ENCODE measurements around the gene ADCK1. TPM values are rescaled to one million over a fixed set of nuclear protein-coding genes. Genes with fewer than 3 reads are reported as not detected.

Gene ADCK1
- polyA plus RNA-seq, 3 donors, result 3.7 to 33.0 (median 5.4) TPM

DNA sequence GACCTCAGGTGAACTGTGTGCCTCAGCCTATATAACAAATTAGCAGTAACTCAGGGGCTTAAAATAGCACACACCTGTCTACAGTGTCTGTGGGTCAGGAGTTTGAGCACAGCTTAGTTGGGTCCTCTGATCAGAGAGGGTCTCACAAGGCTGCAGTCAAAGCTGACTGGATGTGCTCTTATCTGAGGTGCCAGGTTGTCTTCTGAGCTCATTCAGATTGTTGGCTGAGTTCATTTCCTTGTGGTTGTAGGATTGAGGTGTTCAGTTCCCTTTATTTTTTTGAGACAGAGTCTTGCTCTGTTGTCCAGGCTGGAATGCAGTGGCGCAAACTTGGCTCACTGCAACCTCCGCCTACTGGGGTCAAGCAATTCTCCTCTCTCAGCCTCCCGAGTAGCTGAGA, 164.7 kb downstream of the ADCK1 start:
- Histone ChIP-seq H3K27ac (ENCODE audit: low read depth in 1 of 2, low read length in 2 of 2) (no peak overlapping the region), H2AFZ (ENCODE audit: insufficient read depth, low read depth, low read length, poor library complexity, severe bottlenecking) (no peak overlapping the region), H3K36me3 (replicated peaks in 1 of 2; ENCODE audit: control insufficient read depth in 1 of 2, insufficient read depth in 2 of 2, low read length in 2 of 2) (no peaks in the 10 kb centered on the region), H3K79me2 (ENCODE audit: insufficient read depth, low read length) (no peaks in the 10 kb centered on the region), H3K4me1 (ENCODE audit: control insufficient read depth in 1 of 2, insufficient read depth in 2 of 2, low read length in 2 of 2) (peaks cover 0 to 10% of the 10 kb centered on the region in 2 donors), H3K9me3 (replicated peaks in 1 of 2; ENCODE audit: control insufficient read depth in 1 of 2, insufficient read depth in 1 of 2, low read length in 2 of 2) (no peaks in the 10 kb centered on the region), H4K20me1 (ENCODE audit: insufficient read depth, low read length) (no peaks in the 10 kb centered on the region), H3K9ac (ENCODE audit: insufficient read depth, low read length, poor library complexity, severe bottlenecking) (no peak overlapping the region), H3K27me3 (ENCODE audit: control insufficient read depth in 2 of 2, insufficient read depth in 2 of 2, low read length in 2 of 2) (peaks cover 0 to 8% of the 10 kb centered on the region in 2 donors), H3K4me3 (replicated peaks in 1 of 3; ENCODE audit: low read depth in 2 of 3, low read length in 3 of 3) (no peak overlapping the region), H3K4me2 (replicated peaks; ENCODE audit: extremely low read depth, low read length, poor library complexity, severe bottlenecking) (no peak overlapping the region)
- peaks cover 0 to 10% (median 2%) of the 10 kb centered on the region in 7 donors for H3K9me3 Mint-ChIP-seq
- H3K4me1 Mint-ChIP-seq, result peaks cover 7% of the 10 kb centered on the region
- peaks cover 6 to 15% (median 7%) of the 10 kb centered on the region in 3 donors for H3K27me3 Mint-ChIP-seq (ENCODE audit: low read depth in 3 of 3)
- H3K36me3 Mint-ChIP-seq, result no peaks in the 10 kb centered on the region
- no peak overlapping the region for H3K4me3 Mint-ChIP-seq
- no peak for DNase-seq
- TF ChIP-seq, protein P1, sequence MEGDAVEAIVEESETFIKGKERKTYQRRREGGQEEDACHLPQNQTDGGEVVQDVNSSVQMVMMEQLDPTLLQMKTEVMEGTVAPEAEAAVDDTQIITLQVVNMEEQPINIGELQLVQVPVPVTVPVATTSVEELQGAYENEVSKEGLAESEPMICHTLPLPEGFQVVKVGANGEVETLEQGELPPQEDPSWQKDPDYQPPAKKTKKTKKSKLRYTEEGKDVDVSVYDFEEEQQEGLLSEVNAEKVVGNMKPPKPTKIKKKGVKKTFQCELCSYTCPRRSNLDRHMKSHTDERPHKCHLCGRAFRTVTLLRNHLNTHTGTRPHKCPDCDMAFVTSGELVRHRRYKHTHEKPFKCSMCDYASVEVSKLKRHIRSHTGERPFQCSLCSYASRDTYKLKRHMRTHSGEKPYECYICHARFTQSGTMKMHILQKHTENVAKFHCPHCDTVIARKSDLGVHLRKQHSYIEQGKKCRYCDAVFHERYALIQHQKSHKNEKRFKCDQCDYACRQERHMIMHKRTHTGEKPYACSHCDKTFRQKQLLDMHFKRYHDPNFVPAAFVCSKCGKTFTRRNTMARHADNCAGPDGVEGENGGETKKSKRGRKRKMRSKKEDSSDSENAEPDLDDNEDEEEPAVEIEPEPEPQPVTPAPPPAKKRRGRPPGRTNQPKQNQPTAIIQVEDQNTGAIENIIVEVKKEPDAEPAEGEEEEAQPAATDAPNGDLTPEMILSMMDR (IDR thresholded peaks at IDR 0.05), result no peak
- WGBS (ENCODE audit: insufficient coverage), result 90% methylated on average over 3 of the region's 3 CpGs
- no peak overlapping the region for H3K27ac Mint-ChIP-seq
- intact Hi-C loops (cut with micrococcal nuclease), result no loop called here

DNA sequence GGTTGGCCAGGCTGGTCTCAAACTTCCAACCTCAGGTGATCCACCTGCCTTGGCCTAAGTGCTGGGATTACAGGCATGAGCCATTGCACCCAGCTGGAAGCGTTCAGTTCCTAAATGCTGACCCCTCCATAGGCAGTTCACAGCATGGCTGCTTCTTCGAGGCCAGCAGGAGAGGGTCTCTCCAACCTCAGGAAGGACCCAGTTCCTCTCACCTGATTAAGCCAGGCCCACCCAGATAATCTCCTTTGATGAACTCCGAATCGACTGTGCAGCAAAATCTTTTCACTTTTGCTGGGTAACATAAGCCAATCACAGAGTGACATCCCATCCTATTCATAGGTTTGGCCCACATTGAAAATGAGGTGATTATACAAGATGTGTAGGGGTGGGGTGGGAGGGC, 165.1 kb downstream of the ADCK1 start:
- no peaks in the 10 kb centered on the region for H4K20me1 ChIP-seq (ENCODE audit: insufficient read depth, low read length)
- peaks cover 7% of the 10 kb centered on the region for H3K4me1 Mint-ChIP-seq

More for the DNA sequence above, 165.1 kb downstream of the ADCK1 start:
- H3K36me3 ChIP-seq (replicated peaks in 1 of 2; ENCODE audit: control insufficient read depth in 1 of 2, insufficient read depth in 2 of 2, low read length in 2 of 2), result no peaks in the 10 kb centered on the region
- no peak overlapping the region for H2AFZ ChIP-seq (ENCODE audit: insufficient read depth, low read depth, low read length, poor library complexity, severe bottlenecking)
- TF ChIP-seq, protein P1 (IDR thresholded peaks at IDR 0.05), result no peak
- 94% methylated on average over 2 of the region's 4 CpGs for WGBS (ENCODE audit: insufficient coverage)
- H3K4me2 ChIP-seq (replicated peaks; ENCODE audit: extremely low read depth, low read length, poor library complexity, severe bottlenecking), result no peak overlapping the region
- H3K9ac ChIP-seq (ENCODE audit: insufficient read depth, low read length, poor library complexity, severe bottlenecking), result no peak overlapping the region
- Mint-ChIP-seq H3K36me3 (no peaks in the 10 kb centered on the region), H3K4me3 (no peak overlapping the region), H3K27ac (no peak overlapping the region), H3K27me3 (ENCODE audit: low read depth in 3 of 3) (peaks cover 6 to 15% (median 7%) of the 10 kb centered on the region in 3 donors), H3K9me3 (peaks cover 0 to 10% (median 0%) of the 10 kb centered on the region in 7 donors)
- no peak overlapping the region for H3K27ac ChIP-seq (ENCODE audit: low read depth in 1 of 2, low read length in 2 of 2)
- peaks cover 0 to 8% of the 10 kb centered on the region in 2 donors for H3K27me3 ChIP-seq (ENCODE audit: control insufficient read depth in 2 of 2, insufficient read depth in 2 of 2, low read length in 2 of 2)
- intact Hi-C loops (cut with micrococcal nuclease), result no loop called here
- no peak overlapping the region for H3K4me3 ChIP-seq (replicated peaks in 1 of 3; ENCODE audit: low read depth in 2 of 3, low read length in 3 of 3)
- H3K79me2 ChIP-seq (ENCODE audit: insufficient read depth, low read length), result no peaks in the 10 kb centered on the region
- H3K9me3 ChIP-seq (replicated peaks in 1 of 2; ENCODE audit: control insufficient read depth in 1 of 2, insufficient read depth in 1 of 2, low read length in 2 of 2), result no peaks in the 10 kb centered on the region
- DNase-seq, result no peak
- H3K4me1 ChIP-seq (ENCODE audit: control insufficient read depth in 1 of 2, insufficient read depth in 2 of 2, low read length in 2 of 2), result peaks cover 0 to 10% of the 10 kb centered on the region in 2 donors
